Measurements from ENCODE around the gene TECR. TPM values are rescaled to one million over a fixed set of nuclear protein-coding genes. Genes with fewer than 3 reads are reported as not detected.

Gene TECR
- total and polyA plus RNA-seq, 10 donors: 51.6 to 92.2 (median 74.4) TPM

GRCh38 chr19:14571695-14572490 is 42.5 kb downstream of the TECR start, which contains the start of gene NDUFB7:
TSS of gene NDUFB7 (minus strand) at chr19:14572066. CDS start at chr19:14572000, 66 bp downstream.
- H3K4me1 ChIP-seq: peaks cover 24 to 93% (median 49%) of the 10 kb centered on the region in 6 donors
- no peaks in the 10 kb centered on the region for H3K27me3 ChIP-seq (replicated peaks in 1 of 7)
- 2 to 5% (median 3%) methylated on average over 20 to 40 of the region's 40 CpGs for WGBS, 5 donors
- peak; percentile 98 for DNase-seq
- peak within 1 kb of the TSS; percentile 59 to 100 (median 98) for H3K4me3 ChIP-seq
- peak within 1 kb of the TSS; percentile 55 to 92 (median 89) for H3K27ac ChIP-seq
- TF ChIP-seq, protein P1, sequence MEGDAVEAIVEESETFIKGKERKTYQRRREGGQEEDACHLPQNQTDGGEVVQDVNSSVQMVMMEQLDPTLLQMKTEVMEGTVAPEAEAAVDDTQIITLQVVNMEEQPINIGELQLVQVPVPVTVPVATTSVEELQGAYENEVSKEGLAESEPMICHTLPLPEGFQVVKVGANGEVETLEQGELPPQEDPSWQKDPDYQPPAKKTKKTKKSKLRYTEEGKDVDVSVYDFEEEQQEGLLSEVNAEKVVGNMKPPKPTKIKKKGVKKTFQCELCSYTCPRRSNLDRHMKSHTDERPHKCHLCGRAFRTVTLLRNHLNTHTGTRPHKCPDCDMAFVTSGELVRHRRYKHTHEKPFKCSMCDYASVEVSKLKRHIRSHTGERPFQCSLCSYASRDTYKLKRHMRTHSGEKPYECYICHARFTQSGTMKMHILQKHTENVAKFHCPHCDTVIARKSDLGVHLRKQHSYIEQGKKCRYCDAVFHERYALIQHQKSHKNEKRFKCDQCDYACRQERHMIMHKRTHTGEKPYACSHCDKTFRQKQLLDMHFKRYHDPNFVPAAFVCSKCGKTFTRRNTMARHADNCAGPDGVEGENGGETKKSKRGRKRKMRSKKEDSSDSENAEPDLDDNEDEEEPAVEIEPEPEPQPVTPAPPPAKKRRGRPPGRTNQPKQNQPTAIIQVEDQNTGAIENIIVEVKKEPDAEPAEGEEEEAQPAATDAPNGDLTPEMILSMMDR (IDR thresholded peaks at IDR 0.05 in 8 of 11, conservative IDR thresholded peaks at IDR 0.05 in 3 of 11): peak; percentile 41 to 87 (median 76)
- TF ChIP-seq POLR2AphosphoS5 (IDR thresholded peaks at IDR 0.05): peak; percentile 91 to 94 (median 94)
- TF ChIP-seq POLR2A (IDR thresholded peaks at IDR 0.05): no peak
- no peaks in the 10 kb centered on the region for H3K9me3 ChIP-seq
- intact Hi-C loops (cut with DNase I; ENCODE audit: low total_unique reads): loop anchor here (5.0 kb wide), 1 partner anchor 115 kb away; no protein-coding TSS in a partner anchor
- H3K36me3 ChIP-seq: peaks cover 0 to 30% (median 5%) of the 10 kb centered on the region in 6 donors

DNA sequence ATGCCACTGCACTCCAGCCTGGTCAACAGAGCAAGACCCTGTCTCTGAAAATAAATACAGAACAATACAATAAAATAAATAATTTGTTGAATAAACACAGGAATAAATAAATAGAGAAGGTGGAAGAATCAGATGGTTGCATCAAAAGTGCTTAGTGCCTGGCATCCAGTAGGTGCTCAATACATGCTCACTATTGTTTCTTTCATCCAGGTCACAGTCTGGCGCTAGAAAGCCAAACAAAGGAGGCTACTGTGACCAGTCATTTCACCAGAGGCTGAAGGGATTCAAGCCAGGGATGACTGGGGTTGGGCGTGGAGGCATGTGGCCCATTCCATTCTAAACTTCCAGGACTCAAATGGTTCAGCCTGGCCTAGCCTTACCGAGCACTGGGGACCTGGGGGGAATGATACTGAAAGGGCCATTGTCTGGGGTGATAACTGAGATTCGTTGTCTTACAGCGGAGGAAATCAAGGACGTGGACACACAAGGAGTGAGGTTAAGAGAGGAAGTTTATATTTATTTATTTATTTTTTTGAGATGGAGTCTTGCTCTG is 46.1 kb downstream of the TECR start:
- DNase-seq: no peak
- no peaks in the 10 kb centered on the region for H3K27me3 ChIP-seq (replicated peaks in 1 of 7)
- TF ChIP-seq, protein P1 (IDR thresholded peaks at IDR 0.05 in 8 of 11, conservative IDR thresholded peaks at IDR 0.05 in 3 of 11): no peak
- TF ChIP-seq POLR2AphosphoS5 (IDR thresholded peaks at IDR 0.05) (no peak), POLR2A (IDR thresholded peaks at IDR 0.05) (no peak)
- intact Hi-C loops (cut with DNase I; ENCODE audit: low total_unique reads): no loop called here
- H3K9me3 ChIP-seq: no peaks in the 10 kb centered on the region
- H3K27ac ChIP-seq: peak overlapping the region in 2 of 8 donors; percentile 25 to 68
- no peaks in the 10 kb centered on the region for H3K36me3 ChIP-seq
- 84 to 95% (median 85%) methylated on average over 6 of the region's 6 CpGs for WGBS, 5 donors
- H3K4me1 ChIP-seq: peaks cover 20 to 80% (median 42%) of the 10 kb centered on the region in 6 donors
- no peak overlapping the region for H3K4me3 ChIP-seq

GRCh38 chr19:14576363-14576762 is 47.0 kb downstream of the TECR start:
- Histone ChIP-seq H3K9me3 (no peaks in the 10 kb centered on the region), H3K36me3 (no peaks in the 10 kb centered on the region), H3K4me1 (peaks cover 12 to 80% (median 35%) of the 10 kb centered on the region in 6 donors), H3K27ac (peak overlapping the region in 1 of 8 donors; percentile 25), H3K27me3 (replicated peaks in 1 of 7) (no peaks in the 10 kb centered on the region), H3K4me3 (no peak overlapping the region)
- intact Hi-C loops (cut with DNase I; ENCODE audit: low total_unique reads): no loop called here
- DNase-seq: no peak
- 77 to 89% (median 81%) methylated on average over 8 of the region's 8 CpGs for WGBS, 5 donors
- TF ChIP-seq, protein P1 (IDR thresholded peaks at IDR 0.05 in 8 of 11, conservative IDR thresholded peaks at IDR 0.05 in 3 of 11): no peak
- no peak for TF ChIP-seq POLR2AphosphoS5 (IDR thresholded peaks at IDR 0.05)
- TF ChIP-seq POLR2A (IDR thresholded peaks at IDR 0.05): no peak

GRCh38 chr19:14577264-14577663 is 47.9 kb downstream of the TECR start:
- TF ChIP-seq, protein P1 (IDR thresholded peaks at IDR 0.05 in 8 of 11, conservative IDR thresholded peaks at IDR 0.05 in 3 of 11): no peak
- TF ChIP-seq POLR2AphosphoS5 (IDR thresholded peaks at IDR 0.05): no peak
- no peak for TF ChIP-seq POLR2A (IDR thresholded peaks at IDR 0.05)
- no peaks in the 10 kb centered on the region for H3K27me3 ChIP-seq (replicated peaks in 1 of 7)
- no peak overlapping the region for H3K4me3 ChIP-seq
- peak overlapping the region in 4 of 8 donors; percentile 36 to 63 (median 58) for H3K27ac ChIP-seq
- H3K4me1 ChIP-seq: peaks cover 9 to 79% (median 31%) of the 10 kb centered on the region in 6 donors
- intact Hi-C loops (cut with DNase I; ENCODE audit: low total_unique reads): no loop called here
- 61 to 63% (median 61%) methylated on average over 5 of the region's 5 CpGs for WGBS, 5 donors
- no peaks in the 10 kb centered on the region for H3K36me3 ChIP-seq
- H3K9me3 ChIP-seq: no peaks in the 10 kb centered on the region
- no peak for DNase-seq
